Uterus (tissue), 4 donors: Measurements from ENCODE around the gene CRYGC. TPM values are rescaled to one million over a fixed set of nuclear protein-coding genes. Genes with fewer than 3 reads are reported as not detected.
"Not testable (repeated sequence)": the region's sequence is repeated elsewhere in the genome, so short reads cannot be mapped to it uniquely, and the experiment has no call there.

Experiments
- DNase-seq, 2 donors: peaks; one replicate each; pipeline ENCODE4 v3.0.0-alpha.2; 2019 to 2020
- H3K27ac ChIP-seq, 2 donors: fragments of 200-600 bp; sonication (generic); 1 replicate in 1 of 2; 2 replicates in 1 of 2; pipeline ENCODE4 v1.5.1; 2016 to 2018
- H3K27me3 ChIP-seq, 2 donors: fragments of 200-600 bp; sonication (generic); one replicate each; pipeline ENCODE4 v1.5.1; 2018 to 2019; ENCODE audit warnings: control low read depth in 1 of 2
- H3K36me3 ChIP-seq, 2 donors: fragments of 200-600 bp; sonication (generic); one replicate each; pipeline ENCODE4 v1.5.1; 2019; ENCODE audit warnings: control low read depth in 1 of 2
- H3K4me1 ChIP-seq, 2 donors: fragments of 200-600 bp; sonication (generic); one replicate each; pipeline ENCODE4 v1.5.1; 2018 to 2019; ENCODE audit warnings: control low read depth in 1 of 2
- H3K4me3 ChIP-seq, 2 donors: fragments of 200-600 bp; sonication (generic); 1 replicate in 1 of 2; 2 replicates in 1 of 2; pipeline ENCODE4 v1.5.1; 2018 to 2019; ENCODE audit warnings: mild to moderate bottlenecking in 1 of 2
- H3K9me3 ChIP-seq, 2 donors: fragments of 200-600 bp; sonication (generic); one replicate each; pipeline ENCODE4 v1.5.1; 2019; ENCODE audit warnings: control low read depth in 1 of 2
- CTCF ChIP-seq, 4 experiments: fragments of 200-600 bp in 2 of 4; fragments of 450-650 bp in 2 of 4; sonication (generic) in 2 of 4; IDR thresholded peaks; one replicate each; pipeline ENCODE4 v1.5.1; 2016 to 2019; ENCODE audit warnings: antibody characterized with exemption in 4 of 4, mild to moderate bottlenecking in 2 of 4, moderate library complexity in 1 of 4
- POLR2A ChIP-seq, 2 donors: fragments of 450-650 bp; IDR thresholded peaks; one replicate each; pipeline ENCODE4 v1.6.1; 2016; ENCODE audit warnings: antibody characterized with exemption in 2 of 2, mild to moderate bottlenecking in 1 of 2, moderate library complexity in 1 of 2
- intact Hi-C: fragments of 100-400 bp; cut with DNase I; formaldehyde crosslinking; loops from one replicate; pipeline ENCODE4 v1.15.1; 2023; ENCODE audit warnings: low total_unique reads
- total RNA-seq, 4 donors: library from RNA; depleted of rRNA in 3 of 4; stranded (reverse); fragments of >200 nt in 3 of 4; gene quantifications; one replicate each; pipeline versions ENCODE4 v1.1.0 to v1.2.4, GENCODE V29; 2014 to 2023
- donor health status: DM: yes; HTN: yes; CAD: no.

Gene CRYGC
- total RNA-seq, 4 donors from 2014 or later, result not detected

GRCh38 chr2:208147008-208147407 is 17.4 kb upstream of the CRYGC start:
- intact Hi-C loops, result no loop called here
- no peak overlapping the region for H3K4me3 ChIP-seq
- no peak overlapping the region for H3K27ac ChIP-seq
- TF ChIP-seq POLR2A (IDR thresholded peaks at IDR 0.05) (no peak), CTCF (IDR thresholded peaks at IDR 0.05) (no peak)
- no peaks in the 10 kb centered on the region for H3K4me1 ChIP-seq
- H3K36me3 ChIP-seq, result no peaks in the 10 kb centered on the region
- H3K9me3 ChIP-seq, result no peaks in the 10 kb centered on the region
- no peaks in the 10 kb centered on the region for H3K27me3 ChIP-seq
- no peak for DNase-seq

GRCh38 chr2:208146006-208146405 is 16.4 kb upstream of the CRYGC start, which contains the start of gene CRYGB:
CRYGB (minus strand) TSS chr2:208146158; CDS start chr2:208146120, 38 bp downstream.
- Histone ChIP-seq H3K27ac (no peak within 1 kb of the TSS), H3K4me3 (no peak within 1 kb of the TSS), H3K36me3 (no peaks in the 10 kb centered on the region), H3K4me1 (no peaks in the 10 kb centered on the region), H3K27me3 (no peaks in the 10 kb centered on the region), H3K9me3 (no peaks in the 10 kb centered on the region)
- DNase-seq, result no peak
- TF ChIP-seq CTCF (IDR thresholded peaks at IDR 0.05) (no peak), POLR2A (IDR thresholded peaks at IDR 0.05) (no peak)
- intact Hi-C loops, result no loop called here

- H3K27me3 ChIP-seq, result no peaks in the 10 kb centered on the region
Measured at GRCh38 chr2:208142925-208143799, 13.5 kb upstream of the CRYGC start.

GRCh38 chr2:208142240-208142924 is 12.8 kb upstream of the CRYGC start:
- TF ChIP-seq CTCF (IDR thresholded peaks at IDR 0.05) (no peak), POLR2A (IDR thresholded peaks at IDR 0.05) (no peak)
- no peaks in the 10 kb centered on the region for H3K9me3 ChIP-seq
- no peak overlapping the region for H3K4me3 ChIP-seq
- no peak for DNase-seq
- intact Hi-C loops, result no loop called here
- H3K4me1 ChIP-seq, result no peaks in the 10 kb centered on the region
- no peaks in the 10 kb centered on the region for H3K27me3 ChIP-seq
- H3K27ac ChIP-seq, result no peak overlapping the region
- no peaks in the 10 kb centered on the region for H3K36me3 ChIP-seq

More at GRCh38 chr2:208142925-208143799, 13.5 kb upstream of the CRYGC start:
- Histone ChIP-seq H3K4me1 (no peaks in the 10 kb centered on the region), H3K36me3 (no peaks in the 10 kb centered on the region), H3K4me3 (no peak overlapping the region), H3K27ac (no peak overlapping the region), H3K9me3 (no peaks in the 10 kb centered on the region)
- no peak for TF ChIP-seq POLR2A (IDR thresholded peaks at IDR 0.05)
- no peak for TF ChIP-seq CTCF (IDR thresholded peaks at IDR 0.05)
- no peak for DNase-seq
- intact Hi-C loops, result no loop called here

GRCh38 chr2:208139447-208139846 is 9.8 kb upstream of the CRYGC start:
- Histone ChIP-seq H3K4me3 (no peak overlapping the region), H3K27ac (no peak overlapping the region), H3K9me3 (no peaks in the 10 kb centered on the region), H3K36me3 (no peaks in the 10 kb centered on the region), H3K4me1 (no peaks in the 10 kb centered on the region), H3K27me3 (no peaks in the 10 kb centered on the region)
- no peak for TF ChIP-seq CTCF (IDR thresholded peaks at IDR 0.05)
- TF ChIP-seq POLR2A (IDR thresholded peaks at IDR 0.05), result no peak
- no peak for DNase-seq
- intact Hi-C loops, result no loop called here

- H3K36me3 ChIP-seq, intact Hi-C loops, H3K4me3 ChIP-seq, H3K27ac ChIP-seq, H3K9me3 ChIP-seq, DNase-seq, H3K4me1 ChIP-seq, H3K27me3 ChIP-seq: not testable (repeated sequence)
Measured at GRCh38 chr2:208138334-208138733, 8.7 kb upstream of the CRYGC start.
